SK-N-SH treated with all-trans-retinoic acid at 6 μM for 48 hours (cell line): ENCODE results near the gene AOPEP.

ENCODE experiments used
- ARNTL ChIP-seq: fragments of 450-650 bp; formaldehyde crosslinking; IDR thresholded peaks from 2 replicates; pipeline ENCODE4 v1.5.0; 2020; ENCODE audit warnings: low read depth, mild to moderate bottlenecking, moderate library complexity, borderline replicate concordance
- BACH2 ChIP-seq: fragments of 250-450 bp; sonication (Bioruptor Pico); IDR thresholded peaks from 2 replicates; pipeline ENCODE4 v1.9.0; 2021; ENCODE audit warnings: mild to moderate bottlenecking, borderline replicate concordance
- ESRRG ChIP-seq: fragments of 250-450 bp; sonication (Bioruptor Pico); IDR thresholded peaks from 2 replicates; pipeline ENCODE4 v1.6.1; 2021; ENCODE audit warnings: mild to moderate bottlenecking
- ISL1 ChIP-seq: fragments of 250-450 bp; sonication (Bioruptor Pico); IDR thresholded peaks from 2 replicates; pipeline ENCODE4 v2.1.2; 2022; ENCODE audit warnings: mild to moderate bottlenecking, moderate library complexity
- OSR1 ChIP-seq: fragments of 250-450 bp; sonication (Bioruptor Pico); IDR thresholded peaks from 2 replicates; pipeline ENCODE4 v1.8.0; 2022; ENCODE audit warnings: moderate library complexity, mild to moderate bottlenecking, inconsistent platforms
- RARB ChIP-seq: fragments of 250-450 bp; sonication (Bioruptor Pico); IDR thresholded peaks from 2 replicates; pipeline ENCODE4 v1.8.0; 2021; ENCODE audit warnings: mild to moderate bottlenecking, moderate library complexity
- TCF4 ChIP-seq: fragments of 250-450 bp; sonication (Bioruptor Pico); IDR thresholded peaks from 2 replicates; pipeline ENCODE4 v1.8.0; 2021; ENCODE audit warnings: mild to moderate bottlenecking, moderate library complexity, borderline replicate concordance
- ZFP3 ChIP-seq: fragments of 250-450 bp; sonication (Bioruptor Pico); IDR thresholded peaks from 2 replicates; pipeline ENCODE4 v1.5.0; 2020; ENCODE audit warnings: mild to moderate bottlenecking, moderate library complexity
- ZFP30 ChIP-seq: fragments of 450-650 bp; formaldehyde crosslinking; IDR thresholded peaks from 2 replicates; pipeline ENCODE4 v1.5.0; 2022; ENCODE audit warnings: mild to moderate bottlenecking, moderate library complexity
- ZNF565 ChIP-seq: fragments of 450-650 bp; formaldehyde crosslinking; conservative IDR thresholded peaks from 2 replicates; pipeline ENCODE4 v1.5.0; 2020; ENCODE audit warnings: low read depth, mild to moderate bottlenecking, moderate library complexity
- ZNF70 ChIP-seq: fragments of 450-650 bp; formaldehyde crosslinking; IDR thresholded peaks from 2 replicates; pipeline ENCODE4 v1.5.0; 2020; ENCODE audit warnings: mild to moderate bottlenecking, moderate library complexity
- TF ChIP-seq, protein P1 (sequence below): fragments of 250-450 bp; sonication (Bioruptor Pico); IDR thresholded peaks from 2 replicates; pipeline ENCODE4 v1.8.0; 2020; ENCODE audit warnings: mild to moderate bottlenecking, moderate library complexity, borderline replicate concordance

DNA sequence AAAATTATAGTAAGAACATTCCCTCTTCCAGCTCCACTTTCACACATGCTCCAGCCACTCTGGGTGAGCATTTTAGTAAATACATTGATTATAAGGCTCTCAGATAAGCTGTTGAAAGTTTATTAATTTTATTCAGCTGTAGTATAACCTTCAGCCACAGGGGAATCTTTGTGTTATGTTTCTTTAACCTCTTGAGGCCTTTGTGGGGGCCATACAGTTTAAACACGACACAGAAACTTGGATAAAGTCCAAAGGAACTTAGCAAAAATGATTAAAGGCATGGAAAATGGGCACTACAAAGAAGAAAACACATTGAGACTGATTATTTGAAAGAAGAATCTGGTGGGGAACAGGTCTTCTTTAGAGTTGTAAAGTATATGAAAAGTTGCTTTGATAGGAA, 70.2 kb downstream of the AOPEP start:
- TF ChIP-seq ISL1 (CRISPR knock-in tag), result no peak
- no peak for TF ChIP-seq RARB (CRISPR knock-in tag)
- TF ChIP-seq TCF4 (CRISPR knock-in tag), result no peak
- TF ChIP-seq ZNF70 (CRISPR knock-in tag), result no peak
- no peak for TF ChIP-seq ZFP30 (CRISPR knock-in tag)
- no peak for TF ChIP-seq BACH2 (CRISPR knock-in tag)
- TF ChIP-seq ZFP3 (CRISPR knock-in tag), result no peak
- TF ChIP-seq, protein P1, sequence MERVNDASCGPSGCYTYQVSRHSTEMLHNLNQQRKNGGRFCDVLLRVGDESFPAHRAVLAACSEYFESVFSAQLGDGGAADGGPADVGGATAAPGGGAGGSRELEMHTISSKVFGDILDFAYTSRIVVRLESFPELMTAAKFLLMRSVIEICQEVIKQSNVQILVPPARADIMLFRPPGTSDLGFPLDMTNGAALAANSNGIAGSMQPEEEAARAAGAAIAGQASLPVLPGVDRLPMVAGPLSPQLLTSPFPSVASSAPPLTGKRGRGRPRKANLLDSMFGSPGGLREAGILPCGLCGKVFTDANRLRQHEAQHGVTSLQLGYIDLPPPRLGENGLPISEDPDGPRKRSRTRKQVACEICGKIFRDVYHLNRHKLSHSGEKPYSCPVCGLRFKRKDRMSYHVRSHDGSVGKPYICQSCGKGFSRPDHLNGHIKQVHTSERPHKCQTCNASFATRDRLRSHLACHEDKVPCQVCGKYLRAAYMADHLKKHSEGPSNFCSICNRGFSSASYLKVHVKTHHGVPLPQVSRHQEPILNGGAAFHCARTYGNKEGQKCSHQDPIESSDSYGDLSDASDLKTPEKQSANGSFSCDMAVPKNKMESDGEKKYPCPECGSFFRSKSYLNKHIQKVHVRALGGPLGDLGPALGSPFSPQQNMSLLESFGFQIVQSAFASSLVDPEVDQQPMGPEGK (CRISPR knock-in tag), result no peak
- no peak for TF ChIP-seq ARNTL (CRISPR knock-in tag)
- no peak for TF ChIP-seq ZNF565 (CRISPR knock-in tag)
- TF ChIP-seq OSR1 (CRISPR knock-in tag), result no peak
- no peak for TF ChIP-seq ESRRG
